M059J (cell line): ENCODE results near the gene FASTK. TPM values are rescaled to one million over a fixed set of nuclear protein-coding genes. Genes with fewer than 3 reads are reported as not detected.

ENCODE experiments used
- DNase-seq: peaks from one replicate; pipeline ENCODE4 v3.0.0-alpha.2; 2012; ENCODE audit warnings: low read depth
- total RNA-seq: library from RNA; depleted of rRNA; stranded (reverse); fragments of >200 nt; shearing (Covaris generic); gene quantifications from 2 replicates; pipeline ENCODE4 v1.2.3, GENCODE V29; 2014; rRNA removed

The FASTK gene
- 73.7 and 97.9 TPM in 2 replicates for total RNA-seq

DNA sequence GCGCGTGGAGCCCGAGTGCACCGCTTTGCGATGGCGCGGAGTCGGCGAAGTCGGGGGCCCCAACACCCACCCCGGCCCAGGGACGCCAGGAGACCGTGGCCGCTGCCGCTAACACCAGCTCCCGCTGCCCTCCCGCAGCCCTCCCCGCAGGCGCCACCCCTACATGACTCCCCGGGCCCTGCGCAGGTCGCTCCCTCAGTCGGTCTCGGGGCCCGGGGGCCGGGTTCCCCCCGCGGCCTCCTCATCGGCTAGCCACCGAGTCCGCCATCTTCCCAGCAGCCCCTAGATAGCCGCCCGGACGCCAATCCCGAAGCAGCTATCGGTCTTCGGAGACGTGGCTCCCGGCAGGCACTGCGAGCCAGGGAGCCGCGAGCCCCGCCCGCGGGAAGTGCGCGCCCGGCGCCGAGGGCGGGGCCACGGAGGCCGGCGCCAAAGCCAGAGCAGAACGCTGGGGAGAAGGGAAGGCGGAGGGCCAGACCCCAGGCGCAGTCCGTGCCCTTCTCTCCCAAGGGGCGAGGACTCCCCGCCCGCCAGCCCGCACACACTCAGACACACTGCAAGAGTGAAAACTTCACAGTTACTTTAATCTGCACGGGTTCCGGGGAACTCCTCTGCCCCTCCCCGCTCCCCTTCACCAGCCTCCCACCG lies at the start of gene FASTK:
FASTK (minus strand) TSS at position 288 of the 648 bp plus-strand sequence; CDS start at position 245, 43 bp downstream.
- peak; percentile 90 for DNase-seq

DNA sequence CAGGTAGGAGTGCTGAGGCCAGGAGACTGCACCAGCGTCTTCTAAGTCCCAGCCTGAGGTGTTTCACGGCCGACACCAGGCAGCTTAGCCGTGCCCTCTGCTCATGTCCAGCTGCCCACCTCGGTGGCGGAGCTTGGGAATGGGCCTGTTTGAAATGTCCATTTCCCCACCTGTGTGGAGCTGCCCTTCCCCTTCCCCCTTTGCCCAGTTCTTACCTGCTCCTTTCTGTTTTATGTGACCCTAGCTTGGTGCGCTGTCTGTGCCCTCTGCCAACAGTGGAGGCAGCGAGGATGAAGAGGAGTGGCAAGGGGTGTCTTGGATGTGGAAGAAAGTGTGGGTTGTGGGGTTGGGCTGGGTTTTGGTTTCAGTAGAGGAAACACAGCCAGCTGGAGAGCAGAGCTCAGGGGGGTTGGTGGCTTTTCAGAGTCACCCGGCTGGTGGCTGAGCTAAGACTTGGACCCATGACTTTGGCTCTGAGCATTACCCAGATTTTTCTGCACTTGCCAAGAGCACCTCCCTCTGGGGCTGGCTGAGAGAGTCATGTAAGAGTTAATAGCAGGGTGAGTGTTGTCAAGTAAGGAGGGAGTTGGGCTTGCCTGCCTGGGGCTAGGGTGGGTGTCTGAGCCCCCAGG lies 49.5 kb upstream of the FASTK start:
- no peak for DNase-seq

DNA sequence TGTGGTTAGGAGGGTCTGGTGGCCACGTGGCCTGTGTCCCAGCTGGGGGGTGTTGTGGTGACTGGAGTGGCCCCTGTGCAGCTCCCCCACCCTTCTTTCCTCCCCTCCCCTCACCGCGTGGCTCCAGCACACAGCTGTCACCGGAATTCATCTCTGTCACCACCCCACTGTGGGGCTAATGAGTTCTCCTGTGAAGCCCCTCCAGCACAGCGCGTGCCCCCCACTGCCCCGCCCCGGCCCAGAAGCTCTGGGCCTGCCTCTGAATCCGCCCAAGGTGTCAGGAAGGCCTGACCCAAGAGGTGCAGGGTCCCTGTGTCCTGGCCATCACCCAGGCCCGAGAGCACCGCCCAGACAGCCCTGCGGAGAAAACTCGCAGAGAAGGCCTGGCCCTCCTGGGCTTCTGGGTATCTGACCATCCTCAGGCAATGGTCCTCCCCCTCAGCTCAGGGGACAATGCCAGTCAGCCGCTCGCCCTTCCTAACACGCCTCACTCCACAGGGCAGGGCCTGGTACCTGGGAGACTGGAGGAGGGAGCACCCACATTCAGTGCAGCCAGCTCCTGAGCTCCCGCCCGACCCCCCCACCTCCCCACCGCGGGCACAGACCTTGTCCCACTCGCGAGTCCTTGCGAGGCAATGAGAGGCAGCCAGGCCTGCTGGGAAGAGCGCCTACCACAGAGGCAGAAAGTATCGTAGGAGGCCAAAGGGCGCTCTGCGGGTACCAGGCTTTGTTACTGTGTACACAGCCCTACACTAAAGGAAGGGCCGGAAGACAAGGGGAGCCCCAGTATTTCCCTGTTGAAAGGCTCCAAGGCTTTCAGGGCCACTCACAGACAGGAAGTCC lies 48.7 kb upstream of the FASTK start:
- DNase-seq = no peak

- no peak for DNase-seq
These were observed 48.1 kb upstream of the FASTK start for GRCh38 chr7:151128716-151129115.

- no peak for DNase-seq
These were observed 47.5 kb upstream of the FASTK start for GRCh38 chr7:151128144-151128543.

DNA sequence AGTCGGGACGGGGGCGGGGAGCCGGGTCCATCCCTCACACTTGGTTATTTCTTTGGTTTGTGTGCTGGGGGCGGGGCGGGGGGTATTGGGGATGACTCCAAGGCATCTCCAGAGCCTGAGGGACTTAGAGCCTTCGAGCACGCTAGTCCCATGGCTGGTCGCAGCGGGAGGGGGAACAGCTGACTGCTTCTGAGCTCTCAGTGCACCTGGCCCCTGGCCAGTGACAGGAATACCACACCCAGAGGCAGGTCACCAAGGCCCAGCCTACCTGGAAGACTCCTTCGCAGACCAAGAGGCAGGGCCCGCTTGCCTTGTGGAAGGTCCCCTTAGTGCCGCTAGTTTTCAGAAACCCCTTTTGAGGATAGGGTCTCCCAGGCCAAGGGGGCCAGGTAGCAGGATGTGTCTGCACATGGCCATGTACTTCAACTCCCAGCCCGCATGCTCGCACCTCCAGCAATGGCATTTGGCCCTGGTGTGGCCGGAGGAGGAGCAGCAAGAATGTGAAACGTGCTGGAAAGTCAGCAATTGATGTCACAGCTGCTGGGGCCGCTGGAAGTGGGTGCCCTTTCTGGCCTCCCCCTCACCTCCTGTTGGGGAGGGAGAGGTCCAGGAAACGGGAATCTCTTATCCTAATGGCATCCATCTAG lies 46.0 kb upstream of the FASTK start:
- no peak for DNase-seq

GRCh38 chr7:151125846-151126481 lies 45.4 kb upstream of the FASTK start:
- no peak for DNase-seq

DNA sequence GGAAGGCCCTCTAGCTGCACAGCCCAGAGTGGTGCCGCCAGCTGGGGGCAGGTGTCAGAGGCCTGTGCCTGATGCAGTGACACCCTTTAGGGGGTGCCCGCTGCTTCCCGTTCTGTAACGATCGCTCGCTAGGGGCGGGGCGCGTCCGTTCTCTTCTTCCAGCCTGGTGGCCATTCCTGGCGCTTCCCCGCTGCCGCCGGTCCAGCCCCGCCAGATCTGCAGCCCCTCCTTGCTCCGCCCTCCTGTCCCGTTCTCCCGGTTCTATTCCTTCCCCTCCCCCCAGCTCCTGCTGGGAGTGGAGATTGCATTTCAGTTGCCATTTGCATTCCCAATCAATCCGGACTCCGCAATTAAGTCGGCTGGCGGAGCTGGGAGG lies 44.8 kb upstream of the FASTK start:
- no peak for DNase-seq

- no peak for DNase-seq
These were observed 44.3 kb upstream of the FASTK start for GRCh38 chr7:151124899-151125399.

DNA sequence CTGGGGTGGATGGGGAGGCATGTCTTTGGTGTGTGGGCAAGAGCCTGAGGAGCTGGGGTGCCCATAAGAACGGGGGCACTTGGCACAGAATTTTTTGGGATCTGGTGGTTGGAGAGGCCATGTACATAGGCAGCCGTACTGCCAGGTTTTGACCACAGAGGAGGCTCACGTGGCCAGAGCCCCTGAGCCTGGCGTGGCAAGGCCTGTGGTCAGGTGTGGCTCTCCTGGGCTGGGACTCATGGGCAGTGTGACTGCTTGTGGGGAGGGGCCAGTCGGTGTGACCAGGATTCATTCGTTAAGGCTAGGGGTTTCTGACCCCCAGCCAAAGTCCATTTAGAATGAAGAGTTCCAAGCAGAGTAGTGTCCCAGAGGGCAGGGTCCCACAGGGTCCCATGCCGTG lies 43.9 kb upstream of the FASTK start:
- DNase-seq = no peak

- DNase-seq = peak; percentile 61
These were observed 43.3 kb upstream of the FASTK start for GRCh38 chr7:151123822-151124464.

DNA sequence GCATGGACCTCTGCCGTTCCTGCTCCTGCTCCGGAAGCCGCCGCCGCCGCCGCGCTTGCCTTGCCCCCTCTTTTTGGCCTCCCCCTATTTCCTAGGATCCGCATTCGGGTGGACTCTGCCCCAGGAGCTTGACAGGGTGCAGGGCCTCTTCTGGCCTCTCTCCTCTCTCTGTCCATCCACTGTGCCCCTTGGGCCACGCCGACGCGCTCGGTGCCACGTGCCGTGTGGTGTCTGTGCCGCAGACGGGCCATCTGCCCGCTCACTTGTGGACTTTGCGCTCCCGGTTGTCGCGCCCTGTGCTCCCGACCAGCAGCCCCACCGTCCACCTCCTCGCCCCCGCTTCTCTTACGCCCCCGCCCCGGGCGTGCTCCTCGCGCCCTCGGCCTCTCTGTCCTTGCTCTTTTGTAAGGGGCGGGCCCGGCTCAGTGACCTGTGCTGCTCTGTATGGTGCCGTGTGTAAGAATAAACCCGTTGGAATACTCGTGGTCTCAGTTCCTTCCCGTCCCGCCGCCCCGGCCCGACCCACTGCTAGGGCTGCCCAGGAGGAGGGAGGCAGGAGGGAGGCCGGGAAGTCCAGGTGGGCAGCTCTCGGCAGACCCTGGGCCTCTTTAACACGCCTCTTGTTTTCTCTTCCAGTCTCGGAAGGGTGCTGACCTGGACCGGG lies 42.7 kb upstream of the FASTK start:
- no peak for DNase-seq

DNA sequence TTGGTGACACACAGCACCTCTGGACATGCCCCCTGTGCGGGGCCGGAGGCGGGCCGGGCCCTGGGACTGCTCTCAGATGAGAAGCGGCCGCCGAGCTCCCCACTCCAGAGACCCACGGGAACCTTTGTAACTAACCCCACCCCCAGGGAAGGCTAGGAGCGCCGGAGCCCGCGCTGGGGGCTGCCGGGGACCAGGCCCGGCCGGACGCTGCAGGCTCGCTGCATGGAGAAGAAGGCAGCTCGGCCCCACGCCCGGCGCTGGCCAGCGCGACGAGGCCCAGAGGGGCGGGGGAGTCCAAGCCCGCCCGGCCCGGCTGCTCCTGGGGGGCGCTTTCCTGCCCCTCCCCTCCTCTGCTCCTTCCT lies 42.2 kb upstream of the FASTK start:
- DNase-seq = no peak

GRCh38 chr7:151122276-151122675 lies 41.7 kb upstream of the FASTK start:
- DNase-seq = no peak

GRCh38 chr7:151121380-151122170 lies 41.0 kb upstream of the FASTK start:
- no peak for DNase-seq

GRCh38 chr7:151120896-151121295 lies 40.3 kb upstream of the FASTK start:
- DNase-seq = no peak

DNA sequence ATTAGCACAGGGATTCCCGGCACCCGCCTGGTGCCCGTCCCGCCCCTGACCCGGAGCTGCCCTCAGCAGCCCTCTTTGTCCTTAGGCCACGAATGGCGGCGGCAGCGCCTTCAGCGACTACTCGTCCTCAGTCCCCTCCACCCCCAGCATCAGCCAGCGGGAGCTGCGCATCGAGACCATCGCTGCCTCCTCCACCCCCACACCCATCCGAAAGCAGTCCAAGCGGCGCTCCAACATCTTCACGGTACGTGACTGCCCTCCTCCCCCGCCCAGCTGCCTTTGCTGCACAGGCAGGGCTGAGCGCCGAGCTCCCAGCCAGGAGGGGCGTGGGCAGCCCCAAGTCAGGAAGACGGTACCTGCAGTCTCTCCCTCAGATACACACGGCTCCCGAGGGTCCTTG lies 39.3 kb upstream of the FASTK start:
- DNase-seq = no peak

DNA sequence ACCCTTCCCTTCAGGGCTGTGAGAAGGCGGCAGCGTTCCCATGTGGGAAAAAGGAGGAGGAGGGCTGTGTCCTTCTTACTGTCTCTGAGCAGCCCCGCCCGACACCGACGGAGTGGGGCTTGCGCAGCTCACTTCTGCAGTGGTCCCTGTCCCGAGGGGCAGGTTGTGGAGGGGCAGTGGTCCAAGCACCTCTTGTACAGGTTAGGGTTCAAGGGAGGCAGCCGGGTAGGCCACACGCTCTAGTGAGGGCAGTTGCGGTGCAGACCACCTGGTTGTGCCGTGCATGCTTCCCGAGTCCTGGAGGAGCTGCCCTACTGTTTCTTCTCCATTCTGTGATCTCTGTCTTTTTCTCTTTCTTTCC lies 38.4 kb upstream of the FASTK start:
- DNase-seq = no peak

DNA sequence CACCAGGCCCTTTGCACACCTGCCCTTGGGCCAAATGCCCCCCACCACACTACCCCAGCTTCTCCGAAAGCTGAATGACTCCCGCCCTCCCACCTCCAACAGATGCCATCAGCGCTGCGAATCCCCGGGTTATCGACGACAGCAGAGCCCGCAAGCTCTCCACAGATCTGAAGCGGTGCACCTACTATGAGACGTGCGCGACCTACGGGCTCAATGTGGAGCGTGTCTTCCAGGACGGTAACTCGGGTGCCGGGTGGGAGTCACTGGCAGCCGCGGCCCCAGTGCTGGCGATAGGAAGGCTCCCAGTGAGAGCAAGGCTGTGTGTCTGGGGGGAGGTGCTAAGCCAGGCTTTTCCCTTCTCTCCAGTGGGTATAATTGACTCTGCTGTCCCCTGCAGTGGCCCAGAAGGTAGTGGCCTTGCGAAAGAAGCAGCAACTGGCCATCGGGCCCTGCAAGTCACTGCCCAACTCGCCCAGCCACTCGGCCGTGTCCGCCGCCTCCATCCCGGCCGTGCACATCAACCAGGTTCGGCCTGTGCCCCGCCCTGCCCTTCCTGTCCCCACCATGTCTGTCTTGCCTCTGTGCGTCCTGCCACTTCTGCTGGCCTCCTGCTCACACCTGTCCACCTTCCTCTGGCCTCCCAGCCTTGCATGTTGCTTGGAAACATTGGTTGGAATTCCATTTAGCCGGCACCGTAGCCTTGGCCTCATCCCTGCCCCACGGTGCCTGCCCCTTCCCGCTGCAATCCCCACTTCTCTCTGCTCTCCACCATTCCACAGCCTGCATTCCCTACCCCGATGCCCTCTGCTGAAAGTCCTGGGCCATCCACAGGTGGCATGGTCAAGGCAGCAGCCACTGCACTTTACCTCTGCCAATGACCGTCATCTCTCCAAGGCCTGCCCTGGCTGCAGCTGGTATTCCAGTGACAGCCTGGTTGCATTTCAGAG lies 37.8 kb upstream of the FASTK start:
- no peak for DNase-seq
